AG04449 (cell line): ENCODE results near the gene DTD2.
"Not testable (repeated sequence)": the region's sequence is repeated elsewhere in the genome, so short reads cannot be mapped to it uniquely, and the experiment has no call there.

Source experiments
- CTCF ChIA-PET: fragments of 350-600 bp; formaldehyde crosslinking; extraction: SDS; loops from one replicate; lab custom pipeline; 2021; ENCODE audit warnings: antibody characterized with exemption; lab: Yijun Ruan, JAX
- POLR2A ChIA-PET: fragments of 400-600, 350-600 bp; formaldehyde crosslinking; extraction: SDS; loops from one replicate; lab custom pipeline; 2020; ENCODE audit warnings: antibody characterized with exemption, inconsistent platforms; lab: Yijun Ruan, JAX
- DNase-seq: peaks from one replicate; pipeline ENCODE4 v3.0.0-alpha.2; 2010; ENCODE audit warnings: low read depth, low spot score
- H3K4me3 ChIP-seq: 2 replicates; pipeline ENCODE4 v1.5.1; 2011; ENCODE audit warnings: low read depth, mild to moderate bottlenecking, control low read depth, low read length
- CTCF ChIP-seq: IDR thresholded peaks from one replicate; pipeline ENCODE4 v1.5.1; 2011; ENCODE audit warnings: mild to moderate bottlenecking, moderate library complexity, low read length, control low read depth, inconsistent platforms; ENCODE audit not compliant: insufficient read depth; ENCODE audit errors: missing control alignments

DTD2 gene

GRCh38 chr14:31439561-31439960 is 17.7 kb downstream of the DTD2 start:
- no peak for DNase-seq
- no peak for TF ChIP-seq CTCF
- ChIA-PET CTCF (interaction anchor here (1.0 to 2.5 kb wide), 2 partner anchors 10 to 12 kb away, joined by 3 to 17 read pairs; no protein-coding TSS in a partner anchor), POLR2A (no interaction called here)
- no peak overlapping the region for H3K4me3 ChIP-seq

GRCh38 chr14:31437045-31437691 is 20.1 kb downstream of the DTD2 start:
- DNase-seq, CTCF ChIA-PET, POLR2A ChIA-PET, H3K4me3 ChIP-seq: not testable (repeated sequence)

DNA sequence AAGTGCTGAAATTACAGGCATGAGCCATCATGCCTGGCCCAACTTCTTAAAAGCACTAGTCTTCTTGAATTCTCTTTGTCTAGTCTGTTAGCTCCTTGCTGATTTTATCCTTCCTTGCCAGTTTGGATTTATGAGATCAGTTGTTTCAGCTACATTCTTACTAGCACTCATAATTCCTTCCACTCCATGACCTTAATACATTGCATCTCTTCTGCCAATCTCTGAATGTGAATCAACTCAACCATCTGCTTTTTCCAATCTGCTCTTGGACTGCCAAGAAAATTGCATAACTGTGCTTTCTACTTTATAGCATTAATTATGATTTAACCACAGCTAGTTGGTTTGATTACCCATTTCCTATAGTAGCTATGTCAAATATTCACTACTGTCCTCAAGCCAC is 22.0 kb downstream of the DTD2 start:
- TF ChIP-seq CTCF, result no peak
- no peak overlapping the region for H3K4me3 ChIP-seq
- ChIA-PET POLR2A (interaction anchor here (0.7 to 1.3 kb wide), 3 partner anchors 15 to 512 kb away, joined by 3 to 7 read pairs (median 5); partner anchors contain the start of gene HEATR5A), CTCF (interaction anchor here (1.2 to 2.3 kb wide), 4 partner anchors 13 to 16 kb away, joined by 4 to 15 read pairs (median 6); partner anchors contain the start of gene HEATR5A)
- DNase-seq, result peak; percentile 69

GRCh38 chr14:31430634-31431264 is 26.6 kb downstream of the DTD2 start:
- no peak for TF ChIP-seq CTCF
- POLR2A ChIA-PET, result interaction anchor here (1.9 kb wide), 1 partner anchor 11 kb away, joined by 6 read pairs; the partner anchor contains the start of gene HEATR5A
- DNase-seq, result no peak
- no peak overlapping the region for H3K4me3 ChIP-seq
- CTCF ChIA-PET, result no interaction called here

GRCh38 chr14:31429791-31430190 is 27.5 kb downstream of the DTD2 start:
- CTCF ChIA-PET, result no interaction called here
- TF ChIP-seq CTCF, result no peak
- no peak overlapping the region for H3K4me3 ChIP-seq
- POLR2A ChIA-PET, result interaction anchor here (2.2 kb wide), 1 partner anchor 10 kb away, joined by 10 read pairs; the partner anchor contains the start of gene HEATR5A
- DNase-seq, result no peak

- DNase-seq, result no peak
- POLR2A ChIA-PET, result interaction anchor here (2.2 kb wide), 1 partner anchor 8 kb away, joined by 10 read pairs; the partner anchor contains the start of gene HEATR5A
- CTCF ChIA-PET, result interaction anchor here (1.6 to 1.8 kb wide), 2 partner anchors 8 to 22 kb away, joined by 4 to 7 read pairs; partner anchors contain the start of gene HEATR5A
- H3K4me3 ChIP-seq, result no peak overlapping the region
- no peak for TF ChIP-seq CTCF
Measured at GRCh38 chr14:31428011-31428410, 29.3 kb downstream of the DTD2 start.
